D721Med (cell line): ENCODE data around the gene ICAM5.

Source experiments
- DNase-seq: peaks from one replicate; pipeline ENCODE4 v3.0.0; 2011; ENCODE audit warnings: low spot score; ENCODE audit not compliant: insufficient read length
- FAIRE-seq: peaks from 2 replicates; lab custom pipeline; 2011; peaks lifted over from hg19 to GRCh38; lab: Jason Lieb, UNC
- CTCF ChIP-seq: IDR thresholded peaks from 2 replicates; pipeline ENCODE4 v1.5.1; 2012; ENCODE audit warnings: mild to moderate bottlenecking, control low read depth; ENCODE audit not compliant: insufficient read depth; ENCODE audit errors: missing control alignments

ICAM5 gene

GRCh38 chr19:10260141-10260584 lies 29.6 kb upstream of the ICAM5 start:
- no peak for TF ChIP-seq CTCF
- FAIRE-seq (no peak), DNase-seq (no peak)

- DNase-seq (no peak), FAIRE-seq (no peak)
- TF ChIP-seq CTCF, result no peak
Observed at GRCh38 chr19:10262771-10263170, 27.0 kb upstream of the ICAM5 start.

GRCh38 chr19:10266706-10267105 lies 23.0 kb upstream of the ICAM5 start:
- no peak for FAIRE-seq
- DNase-seq, result no peak
- TF ChIP-seq CTCF, result no peak

- TF ChIP-seq CTCF, result no peak
- FAIRE-seq, result no peak
- no peak for DNase-seq
Observed at GRCh38 chr19:10268071-10268470, 21.7 kb upstream of the ICAM5 start.

- FAIRE-seq (no peak), DNase-seq (peak; percentile 76)
- peak; percentile 84 for TF ChIP-seq CTCF
Observed at GRCh38 chr19:10269333-10270179, 20.2 kb upstream of the ICAM5 start.

- FAIRE-seq (no peak), DNase-seq (no peak)
- TF ChIP-seq CTCF, result no peak
Observed at GRCh38 chr19:10270180-10270615, 19.6 kb upstream of the ICAM5 start.
